IPS-20b (cell line): Measurements from ENCODE around the gene CREB5.

Source experiments
- H3K27ac ChIP-seq: one replicate; pipeline ENCODE4 v1.5.1; 2013; ENCODE audit warnings: low read length
- H3K27me3 ChIP-seq: 2 replicates; pipeline ENCODE4 v1.6.1; 2013; ENCODE audit warnings: mild to moderate bottlenecking, low read length, inconsistent platforms; ENCODE audit not compliant: insufficient read depth
- H3K36me3 ChIP-seq: 2 replicates; pipeline ENCODE4 v1.6.1; 2013; ENCODE audit warnings: low read depth, mild to moderate bottlenecking, inconsistent platforms, low read length, moderate library complexity; ENCODE audit not compliant: insufficient read depth
- H3K4me1 ChIP-seq: 2 replicates; pipeline ENCODE4 v1.6.1; 2013; ENCODE audit warnings: mild to moderate bottlenecking, control low read depth, inconsistent platforms, low read length, moderate library complexity; ENCODE audit not compliant: insufficient read depth
- H3K4me3 ChIP-seq: 2 replicates; pipeline ENCODE4 v1.5.1; 2013; ENCODE audit warnings: mild to moderate bottlenecking, low read length, inconsistent platforms
- H3K9ac ChIP-seq: 2 replicates; pipeline ENCODE4 v1.6.1; 2013; ENCODE audit warnings: low read depth, mild to moderate bottlenecking, inconsistent platforms, low read length, moderate library complexity
- H3K9me3 ChIP-seq: 2 replicates; pipeline ENCODE4 v1.6.1; 2013; ENCODE audit warnings: mild to moderate bottlenecking, low read depth, low read length, inconsistent platforms; ENCODE audit not compliant: insufficient read depth

Gene CREB5

DNA sequence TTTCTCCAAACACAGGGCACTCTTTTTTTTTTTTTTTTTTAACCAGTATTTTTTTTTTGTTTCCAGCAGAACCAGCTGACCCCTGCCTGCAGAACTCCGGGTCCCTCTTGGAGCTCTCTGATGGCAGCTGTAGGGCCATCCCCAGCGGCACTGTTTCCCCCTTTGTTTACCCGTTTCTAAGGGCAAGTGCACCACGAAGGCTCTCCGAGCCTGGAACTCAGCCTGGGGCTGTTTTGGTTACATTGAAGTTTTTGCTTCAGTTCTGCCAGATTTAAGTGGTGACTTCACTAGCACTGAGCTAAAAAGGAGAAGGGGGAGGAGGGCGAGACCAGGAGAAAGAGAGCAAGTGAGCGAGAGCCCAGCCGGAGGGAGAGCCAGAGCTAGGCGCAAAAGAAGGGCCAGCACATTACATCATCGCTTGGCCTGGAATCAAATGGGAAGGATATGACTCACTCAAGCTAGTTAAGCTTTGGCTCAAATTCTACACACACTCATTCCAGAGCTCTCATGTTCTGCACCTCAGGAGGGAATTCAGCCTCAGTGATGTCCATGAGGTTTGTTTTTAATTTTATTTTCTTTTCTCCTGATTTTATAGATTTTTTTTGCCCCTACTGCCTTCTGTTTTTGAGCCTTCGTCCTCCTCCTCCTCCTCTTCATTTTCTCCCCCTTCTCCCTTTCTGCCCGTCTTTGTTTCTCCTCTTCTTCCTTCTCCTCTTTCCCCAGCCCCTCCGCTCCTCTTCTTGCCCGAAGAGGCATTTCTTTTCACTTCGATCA is 273.5 kb downstream of the CREB5 start:
- Histone ChIP-seq H3K9me3 (no peaks in the 10 kb centered on the region), H3K4me1 (peaks cover 10% of the 10 kb centered on the region), H3K27me3 (no peaks in the 10 kb centered on the region), H3K9ac (peak overlapping the region; percentile 89), H3K36me3 (no peaks in the 10 kb centered on the region), H3K27ac (peak overlapping the region; percentile 58), H3K4me3 (peak overlapping the region; percentile 70)

DNA sequence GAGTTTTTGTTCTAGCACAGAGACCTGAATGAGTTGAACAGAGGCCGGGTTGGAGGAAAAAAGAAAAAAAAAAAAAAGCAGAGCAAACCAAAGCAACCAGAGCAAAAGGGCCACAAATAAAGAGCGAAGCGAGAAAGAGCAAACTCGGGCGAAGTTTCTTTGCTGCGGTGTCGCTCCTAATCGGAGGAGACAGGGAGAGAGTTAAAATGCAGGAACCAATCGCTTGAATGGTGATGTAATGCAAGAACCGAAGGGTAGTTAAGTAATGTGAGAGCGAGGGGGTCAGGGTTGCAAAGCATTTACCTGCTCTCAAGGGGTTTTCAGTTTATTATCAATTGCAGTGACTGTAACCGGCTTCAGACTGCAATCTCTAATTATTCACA is 274.1 kb downstream of the CREB5 start:
- Histone ChIP-seq H3K4me3 (peak overlapping the region; percentile 70), H3K27me3 (no peaks in the 10 kb centered on the region), H3K36me3 (no peaks in the 10 kb centered on the region), H3K27ac (peak overlapping the region; percentile 58), H3K9me3 (no peaks in the 10 kb centered on the region), H3K9ac (peak overlapping the region; percentile 89), H3K4me1 (peaks cover 10% of the 10 kb centered on the region)

GRCh38 chr7:28687537-28687936 is 275.2 kb downstream of the CREB5 start:
- Histone ChIP-seq H3K27me3 (no peaks in the 10 kb centered on the region), H3K4me3 (no peak overlapping the region)

GRCh38 chr7:28688174-28688573 is 275.9 kb downstream of the CREB5 start:
- no peaks in the 10 kb centered on the region for H3K27me3 ChIP-seq
- H3K27ac ChIP-seq, result no peak overlapping the region
- no peaks in the 10 kb centered on the region for H3K36me3 ChIP-seq
- H3K9ac ChIP-seq, result no peak overlapping the region
- no peaks in the 10 kb centered on the region for H3K9me3 ChIP-seq
- H3K4me1 ChIP-seq, result peaks cover 10% of the 10 kb centered on the region
- no peak overlapping the region for H3K4me3 ChIP-seq

More at GRCh38 chr7:28687537-28687936, 275.2 kb downstream of the CREB5 start:
- Histone ChIP-seq H3K36me3 (no peaks in the 10 kb centered on the region), H3K27ac (no peak overlapping the region), H3K9me3 (no peaks in the 10 kb centered on the region), H3K9ac (no peak overlapping the region), H3K4me1 (peaks cover 10% of the 10 kb centered on the region)

- no peak overlapping the region for H3K9ac ChIP-seq
- H3K4me1 ChIP-seq, result peaks cover 10% of the 10 kb centered on the region
- no peak overlapping the region for H3K4me3 ChIP-seq
- no peaks in the 10 kb centered on the region for H3K27me3 ChIP-seq
- H3K27ac ChIP-seq, result no peak overlapping the region
- H3K9me3 ChIP-seq, result no peaks in the 10 kb centered on the region
- no peaks in the 10 kb centered on the region for H3K36me3 ChIP-seq
Observed at GRCh38 chr7:28688651-28689050, 276.3 kb downstream of the CREB5 start.

- H3K9me3 ChIP-seq, result no peaks in the 10 kb centered on the region
- no peaks in the 10 kb centered on the region for H3K27me3 ChIP-seq
- peaks cover 3% of the 10 kb centered on the region; the same call in 1 of the 2 replicates for H3K4me1 ChIP-seq
- no peak overlapping the region for H3K4me3 ChIP-seq
- H3K27ac ChIP-seq, result no peak overlapping the region
- H3K9ac ChIP-seq, result no peak overlapping the region
- H3K36me3 ChIP-seq, result no peaks in the 10 kb centered on the region
Observed at GRCh38 chr7:28695300-28696295, 283.3 kb downstream of the CREB5 start.

- H3K9ac ChIP-seq, result no peak overlapping the region
- no peaks in the 10 kb centered on the region for H3K9me3 ChIP-seq
- H3K4me3 ChIP-seq, result no peak overlapping the region
- peaks cover 3% of the 10 kb centered on the region; the same call in 1 of the 2 replicates for H3K4me1 ChIP-seq
- no peak overlapping the region for H3K27ac ChIP-seq
- H3K36me3 ChIP-seq, result no peaks in the 10 kb centered on the region
- H3K27me3 ChIP-seq, result no peaks in the 10 kb centered on the region
Observed at GRCh38 chr7:28697913-28698563, 285.7 kb downstream of the CREB5 start.

DNA sequence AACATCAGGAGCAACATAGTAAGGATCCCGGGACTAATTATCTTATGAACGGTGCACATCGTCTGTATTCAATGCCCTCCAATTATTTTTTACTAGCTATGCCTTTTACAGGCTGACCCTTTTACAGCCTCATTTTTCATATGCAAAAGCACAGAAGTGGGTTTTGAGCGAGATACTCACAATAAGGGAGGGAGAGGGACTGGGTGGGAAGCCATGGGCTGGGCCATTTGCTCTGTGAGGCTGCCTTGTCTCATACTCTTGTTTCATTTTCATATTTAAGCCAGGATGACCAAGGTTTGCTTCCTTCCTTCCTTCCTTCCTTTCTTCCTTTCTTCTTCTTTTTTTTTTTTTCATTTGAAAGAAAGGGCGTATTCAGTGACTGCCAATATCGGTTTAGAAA is 286.5 kb downstream of the CREB5 start:
- Histone ChIP-seq H3K4me3 (no peak overlapping the region), H3K27ac (no peak overlapping the region), H3K9ac (no peak overlapping the region), H3K4me1 (peaks cover 3% of the 10 kb centered on the region; the same call in 1 of the 2 replicates), H3K36me3 (no peaks in the 10 kb centered on the region), H3K27me3 (no peaks in the 10 kb centered on the region), H3K9me3 (no peaks in the 10 kb centered on the region)

DNA sequence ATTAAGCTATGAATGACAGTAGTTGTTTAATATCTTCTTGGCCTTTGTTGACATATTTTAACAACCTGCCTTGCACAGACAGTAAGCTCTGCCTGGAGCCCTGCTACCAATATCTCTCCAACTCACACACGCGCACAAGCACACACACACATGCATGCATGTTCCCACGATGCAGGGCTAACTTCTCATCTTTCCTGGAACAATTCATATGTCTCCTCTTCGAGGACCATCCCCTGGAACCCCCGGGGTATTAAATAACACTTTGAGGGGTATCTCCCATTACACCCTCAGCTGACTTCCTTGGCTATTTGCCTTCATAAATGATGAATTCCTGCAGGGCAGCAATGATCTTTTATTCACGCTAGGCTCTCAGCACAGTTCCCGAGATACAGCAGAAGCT is 287.8 kb downstream of the CREB5 start:
- Histone ChIP-seq H3K9me3 (no peaks in the 10 kb centered on the region), H3K9ac (no peak overlapping the region), H3K4me3 (no peak overlapping the region), H3K4me1 (peaks cover 3% of the 10 kb centered on the region; the same call in 1 of the 2 replicates), H3K27ac (no peak overlapping the region), H3K36me3 (no peaks in the 10 kb centered on the region), H3K27me3 (no peaks in the 10 kb centered on the region)

- no peak overlapping the region for H3K4me3 ChIP-seq
- no peak overlapping the region for H3K27ac ChIP-seq
- peaks cover 3% of the 10 kb centered on the region; the same call in 1 of the 2 replicates for H3K4me1 ChIP-seq
- no peak overlapping the region for H3K9ac ChIP-seq
- no peaks in the 10 kb centered on the region for H3K36me3 ChIP-seq
- no peaks in the 10 kb centered on the region for H3K9me3 ChIP-seq
- H3K27me3 ChIP-seq, result no peaks in the 10 kb centered on the region
Observed at GRCh38 chr7:28700790-28701203, 288.5 kb downstream of the CREB5 start.

DNA sequence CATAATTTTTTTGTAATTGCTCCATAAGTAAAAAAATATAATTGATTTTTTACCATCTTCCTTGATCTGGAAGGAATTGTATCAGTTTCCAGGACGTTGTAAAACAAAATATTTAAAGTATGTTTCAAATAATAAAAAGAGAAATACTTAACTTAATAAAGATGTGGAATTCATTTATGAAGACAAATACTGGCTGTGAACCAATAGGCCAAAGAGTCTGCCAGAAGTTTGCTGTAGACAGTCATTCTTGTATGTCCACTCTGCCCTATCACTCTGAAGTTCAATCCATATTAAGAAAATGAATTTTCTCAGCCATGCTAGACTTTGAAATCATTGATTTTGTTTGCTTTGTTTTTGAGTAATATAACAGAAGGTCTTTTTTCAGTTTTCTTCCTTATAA is 289.4 kb downstream of the CREB5 start:
- no peak overlapping the region for H3K4me3 ChIP-seq
- H3K36me3 ChIP-seq, result no peaks in the 10 kb centered on the region
- no peak overlapping the region for H3K27ac ChIP-seq
- no peak overlapping the region for H3K9ac ChIP-seq
- H3K4me1 ChIP-seq, result peaks cover 3% of the 10 kb centered on the region; the same call in 1 of the 2 replicates
- H3K9me3 ChIP-seq, result no peaks in the 10 kb centered on the region
- no peaks in the 10 kb centered on the region for H3K27me3 ChIP-seq
